ENCODE data around the gene CFAP77. TPM values are rescaled to one million over a fixed set of nuclear protein-coding genes. Genes with fewer than 3 reads are reported as not detected.

The CFAP77 gene
- total RNA-seq, 1 donor from 2014 or later = not detected

DNA sequence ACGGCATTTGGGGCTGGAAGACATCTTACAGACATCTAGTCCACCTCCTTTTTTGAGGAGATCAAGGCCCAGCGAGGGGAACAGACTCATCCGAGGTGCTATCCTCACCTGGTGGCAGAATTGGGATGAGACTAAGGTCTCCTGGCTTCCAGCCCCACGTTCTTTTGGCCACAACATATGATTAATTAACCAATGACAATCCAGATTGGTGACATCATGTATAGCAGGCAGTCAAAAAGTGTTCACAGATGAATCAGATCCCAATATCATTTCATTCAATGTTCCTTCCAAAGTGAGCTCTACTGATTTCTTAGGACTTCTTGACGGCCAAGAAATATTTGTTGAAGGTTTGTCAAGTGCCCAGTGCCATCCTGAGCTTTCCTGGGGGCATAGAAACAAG lies 3.9 kb downstream of the CFAP77 start:
- Mint-ChIP-seq H3K36me3 (ENCODE audit: low read depth) (no peaks in the 10 kb centered on the region), H3K27ac (no peak overlapping the region), H3K27me3 (ENCODE audit: insufficient read depth) (peaks cover 72% of the 10 kb centered on the region), H3K9me3 (no peaks in the 10 kb centered on the region), H3K4me3 (no peak overlapping the region), H3K4me1 (ENCODE audit: low read depth) (peaks cover 22% of the 10 kb centered on the region)
- intact Hi-C loops (cut with micrococcal nuclease) = loop anchor here (5.0 kb wide), 1 partner anchor 73 kb away; no protein-coding TSS in a partner anchor
- DNase-seq (ENCODE audit: low spot score) = no peak

- intact Hi-C loops (cut with micrococcal nuclease) = loop anchor here (5.0 kb wide), 1 partner anchor 73 kb away; no protein-coding TSS in a partner anchor
Observed at GRCh38 chr9:132414731-132415130, 4.7 kb downstream of the CFAP77 start.

DNA sequence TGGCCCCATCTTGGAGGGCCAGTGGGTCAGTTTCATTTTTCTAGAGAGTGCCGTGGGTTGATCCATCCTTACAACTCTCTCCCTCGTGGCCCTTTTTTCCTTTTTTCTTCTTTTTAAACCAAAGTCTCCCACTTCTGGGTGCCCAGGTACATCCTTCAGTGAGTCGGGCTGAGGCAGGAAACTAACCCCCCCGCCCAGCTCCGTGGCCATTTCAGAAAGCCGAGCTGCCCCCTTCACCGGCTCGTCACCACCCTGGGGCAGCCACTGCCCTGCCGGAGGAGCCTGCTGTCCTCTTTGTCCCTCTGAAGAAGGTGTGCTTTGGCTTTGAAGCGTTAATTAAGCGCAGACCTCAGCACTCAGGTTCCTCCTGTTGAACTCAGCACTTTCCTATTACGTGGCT lies 5.2 kb downstream of the CFAP77 start:
- H3K27me3 Mint-ChIP-seq (ENCODE audit: insufficient read depth) = peaks cover 72% of the 10 kb centered on the region

More at GRCh38 chr9:132414731-132415130, 4.7 kb downstream of the CFAP77 start:
- no peak overlapping the region for H3K4me3 Mint-ChIP-seq
- H3K9me3 Mint-ChIP-seq = no peaks in the 10 kb centered on the region
- no peak for DNase-seq (ENCODE audit: low spot score)
- peaks cover 71% of the 10 kb centered on the region for H3K27me3 Mint-ChIP-seq (ENCODE audit: insufficient read depth)
- H3K36me3 Mint-ChIP-seq (ENCODE audit: low read depth) = no peaks in the 10 kb centered on the region
- peaks cover 22% of the 10 kb centered on the region for H3K4me1 Mint-ChIP-seq (ENCODE audit: low read depth)
- H3K27ac Mint-ChIP-seq = no peak overlapping the region

DNA sequence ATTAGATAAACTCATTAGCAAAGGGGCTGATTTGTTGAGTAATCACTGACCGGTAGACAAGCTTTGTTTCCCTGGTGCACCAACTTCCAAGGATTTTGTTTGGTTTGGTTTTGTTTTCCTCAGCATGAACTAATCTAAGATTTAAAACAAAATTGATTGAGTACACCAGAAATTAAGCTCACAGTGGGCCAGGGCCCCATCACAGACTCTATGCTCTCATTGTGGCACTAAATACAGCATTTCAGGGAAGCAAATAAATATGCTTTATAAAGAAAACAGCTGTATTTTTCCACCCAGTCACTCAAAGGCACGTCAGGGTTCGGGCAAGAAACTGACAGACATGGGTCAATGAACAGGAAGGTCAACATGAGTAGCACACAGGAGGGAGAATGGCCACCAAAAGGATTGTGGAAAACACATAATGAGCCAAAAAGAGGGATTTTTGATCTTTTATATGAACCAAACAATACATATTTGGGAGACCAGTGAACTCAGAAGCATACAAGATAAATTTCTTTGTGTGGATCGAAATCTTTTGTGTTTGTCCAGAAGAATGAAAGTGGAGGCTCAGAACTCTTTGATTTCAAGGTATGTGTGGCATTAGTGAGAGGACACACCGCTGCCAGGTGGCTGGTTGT lies 8.8 kb downstream of the CFAP77 start:
- Mint-ChIP-seq H3K27me3 (ENCODE audit: insufficient read depth) (peaks cover 50% of the 10 kb centered on the region), H3K27ac (no peak overlapping the region), H3K36me3 (ENCODE audit: low read depth) (no peaks in the 10 kb centered on the region), H3K9me3 (no peaks in the 10 kb centered on the region), H3K4me1 (ENCODE audit: low read depth) (no peaks in the 10 kb centered on the region), H3K4me3 (no peak overlapping the region)
- DNase-seq (ENCODE audit: low spot score) = no peak
- intact Hi-C loops (cut with micrococcal nuclease) = no loop called here

More for the DNA sequence above, 5.2 kb downstream of the CFAP77 start:
- no peaks in the 10 kb centered on the region for H3K36me3 Mint-ChIP-seq (ENCODE audit: low read depth)
- H3K9me3 Mint-ChIP-seq = no peaks in the 10 kb centered on the region
- peaks cover 22% of the 10 kb centered on the region for H3K4me1 Mint-ChIP-seq (ENCODE audit: low read depth)
- H3K4me3 Mint-ChIP-seq = no peak overlapping the region
- no peak for DNase-seq (ENCODE audit: low spot score)
- intact Hi-C loops (cut with micrococcal nuclease) = no loop called here
- no peak overlapping the region for H3K27ac Mint-ChIP-seq

- no peaks in the 10 kb centered on the region for H3K36me3 Mint-ChIP-seq (ENCODE audit: low read depth)
- intact Hi-C loops (cut with micrococcal nuclease) = no loop called here
- H3K4me1 Mint-ChIP-seq (ENCODE audit: low read depth) = no peaks in the 10 kb centered on the region
- peaks cover 51% of the 10 kb centered on the region for H3K27me3 Mint-ChIP-seq (ENCODE audit: insufficient read depth)
- no peak overlapping the region for H3K27ac Mint-ChIP-seq
- no peak for DNase-seq (ENCODE audit: low spot score)
- H3K9me3 Mint-ChIP-seq = no peaks in the 10 kb centered on the region
- no peak overlapping the region for H3K4me3 Mint-ChIP-seq
Observed at GRCh38 chr9:132422574-132422973, 12.6 kb downstream of the CFAP77 start.

DNA sequence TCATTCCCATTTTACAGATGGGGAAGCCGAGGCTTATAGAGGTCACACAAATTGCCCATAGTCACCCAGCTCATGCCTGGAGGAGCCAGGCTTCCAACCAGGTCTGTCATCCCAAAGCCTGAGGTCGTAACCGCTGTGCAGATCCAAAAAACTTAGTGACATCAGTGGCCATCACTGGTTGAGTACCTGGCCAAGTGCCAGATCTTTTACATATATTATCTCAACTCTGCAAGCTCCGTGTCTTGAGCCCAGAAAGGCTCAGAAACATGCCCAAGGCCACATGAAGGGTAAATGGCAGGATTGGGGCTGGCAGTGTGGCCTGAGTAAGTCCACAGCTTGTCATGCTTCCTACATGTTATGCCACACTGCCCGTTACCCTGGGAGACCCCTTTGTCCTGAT lies 13.5 kb downstream of the CFAP77 start:
- Mint-ChIP-seq H3K27me3 (ENCODE audit: insufficient read depth) (peaks cover 49% of the 10 kb centered on the region), H3K9me3 (no peaks in the 10 kb centered on the region), H3K36me3 (ENCODE audit: low read depth) (no peaks in the 10 kb centered on the region), H3K4me3 (no peak overlapping the region), H3K4me1 (ENCODE audit: low read depth) (no peaks in the 10 kb centered on the region), H3K27ac (no peak overlapping the region)
- no peak for DNase-seq (ENCODE audit: low spot score)
- intact Hi-C loops (cut with micrococcal nuclease) = no loop called here

GRCh38 chr9:132424857-132425674 lies 15.1 kb downstream of the CFAP77 start:
- H3K4me3 Mint-ChIP-seq = no peak overlapping the region
- no peaks in the 10 kb centered on the region for H3K4me1 Mint-ChIP-seq (ENCODE audit: low read depth)
- no peaks in the 10 kb centered on the region for H3K36me3 Mint-ChIP-seq (ENCODE audit: low read depth)
- no peak overlapping the region for H3K27ac Mint-ChIP-seq
- no peak for DNase-seq (ENCODE audit: low spot score)
- peaks cover 49% of the 10 kb centered on the region for H3K27me3 Mint-ChIP-seq (ENCODE audit: insufficient read depth)
- H3K9me3 Mint-ChIP-seq = no peaks in the 10 kb centered on the region
- intact Hi-C loops (cut with micrococcal nuclease) = no loop called here

GRCh38 chr9:132425675-132426062 lies 15.7 kb downstream of the CFAP77 start:
- no peak for DNase-seq (ENCODE audit: low spot score)
- Mint-ChIP-seq H3K4me3 (no peak overlapping the region), H3K9me3 (no peaks in the 10 kb centered on the region), H3K27me3 (ENCODE audit: insufficient read depth) (peaks cover 55% of the 10 kb centered on the region), H3K27ac (no peak overlapping the region), H3K36me3 (ENCODE audit: low read depth) (no peaks in the 10 kb centered on the region), H3K4me1 (ENCODE audit: low read depth) (no peaks in the 10 kb centered on the region)
- intact Hi-C loops (cut with micrococcal nuclease) = no loop called here

DNA sequence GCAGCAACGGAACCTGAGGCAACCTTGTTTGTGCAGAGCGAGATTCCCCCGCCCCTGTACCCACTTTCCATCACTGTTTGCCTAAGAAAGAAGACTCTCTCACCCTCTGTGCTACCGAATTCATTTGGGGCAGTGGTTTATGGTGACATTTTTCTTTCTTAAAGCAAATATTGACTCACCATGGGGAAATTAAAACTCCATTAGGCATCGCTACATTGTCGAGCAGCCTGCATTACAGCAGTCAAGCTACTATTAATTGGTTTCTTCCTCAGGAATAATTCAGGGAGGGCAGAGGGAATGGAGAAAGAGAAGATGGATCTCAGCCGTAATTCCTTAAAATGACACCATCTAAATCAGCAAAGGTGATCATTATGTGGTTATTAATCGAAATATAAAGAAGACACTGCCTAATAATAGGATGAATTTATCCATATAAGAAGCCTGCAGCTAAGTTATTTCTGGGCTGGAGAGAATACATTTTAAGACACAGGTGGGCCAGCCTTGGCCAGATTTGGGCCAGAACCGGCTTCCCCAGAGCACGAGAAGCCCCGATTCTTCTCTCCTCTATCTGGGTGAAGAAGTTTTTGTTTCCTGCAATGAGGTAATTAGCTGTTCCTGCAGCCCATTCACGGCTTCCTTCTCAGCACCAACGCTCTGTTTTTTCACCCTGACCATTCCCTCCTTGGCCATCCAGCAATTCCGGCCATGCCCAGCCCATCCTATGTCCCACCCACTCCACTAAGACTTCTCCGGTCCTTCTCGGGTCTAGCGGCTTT lies 16.8 kb downstream of the CFAP77 start:
- intact Hi-C loops (cut with micrococcal nuclease) = no loop called here
- Mint-ChIP-seq H3K36me3 (ENCODE audit: low read depth) (no peaks in the 10 kb centered on the region), H3K9me3 (no peaks in the 10 kb centered on the region), H3K4me1 (ENCODE audit: low read depth) (no peaks in the 10 kb centered on the region), H3K27ac (no peak overlapping the region), H3K27me3 (ENCODE audit: insufficient read depth) (peaks cover 58% of the 10 kb centered on the region), H3K4me3 (no peak overlapping the region)
- no peak for DNase-seq (ENCODE audit: low spot score)

DNA sequence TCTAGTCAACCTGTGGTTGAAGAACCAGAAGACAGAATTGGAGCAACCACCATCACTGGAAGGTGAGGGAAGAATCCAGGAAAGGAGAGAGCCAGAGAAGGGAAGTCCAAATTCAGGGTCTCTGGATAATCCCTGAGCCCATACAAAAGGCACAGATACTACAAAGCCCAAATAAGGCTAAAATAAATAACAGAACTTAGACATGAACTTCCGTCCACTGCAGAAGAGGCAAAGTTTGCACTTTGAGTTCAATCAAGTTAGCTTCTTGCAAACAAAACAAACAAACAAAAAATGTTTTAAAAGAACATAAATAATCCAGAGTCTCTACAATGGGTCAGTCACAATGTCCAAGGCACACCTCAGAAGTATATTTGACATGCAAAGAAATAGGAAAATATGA lies 21.0 kb downstream of the CFAP77 start:
- H3K36me3 Mint-ChIP-seq (ENCODE audit: low read depth) = no peaks in the 10 kb centered on the region
- no peak overlapping the region for H3K27ac Mint-ChIP-seq
- H3K9me3 Mint-ChIP-seq = no peaks in the 10 kb centered on the region

DNA sequence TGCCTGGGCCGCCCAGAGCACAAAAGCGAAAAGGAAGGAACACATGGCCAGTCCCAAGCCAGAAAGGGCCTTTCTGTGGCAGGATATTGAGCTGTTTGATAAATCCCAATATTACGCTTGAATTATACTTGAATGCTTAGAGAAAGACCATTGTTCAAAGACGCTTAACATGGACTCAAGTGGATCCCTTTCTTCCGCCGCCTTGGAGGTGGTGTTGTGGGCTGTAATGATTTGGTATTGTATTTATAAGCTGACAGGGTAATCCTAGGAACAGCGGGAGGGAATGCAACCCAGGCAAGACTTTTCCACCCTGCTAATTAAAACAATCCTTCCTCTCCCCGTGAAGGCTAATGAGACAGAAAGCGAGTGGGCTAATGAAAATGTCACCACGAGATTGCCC lies 24.9 kb downstream of the CFAP77 start:
- Mint-ChIP-seq H3K9me3 (no peaks in the 10 kb centered on the region), H3K27ac (no peak overlapping the region), H3K36me3 (ENCODE audit: low read depth) (no peaks in the 10 kb centered on the region), H3K27me3 (ENCODE audit: insufficient read depth) (peaks cover 23% of the 10 kb centered on the region), H3K4me1 (ENCODE audit: low read depth) (no peaks in the 10 kb centered on the region), H3K4me3 (no peak overlapping the region)
- no peak for DNase-seq (ENCODE audit: low spot score)
- intact Hi-C loops (cut with micrococcal nuclease) = no loop called here

More for the DNA sequence above, 21.0 kb downstream of the CFAP77 start:
- peaks cover 44% of the 10 kb centered on the region for H3K27me3 Mint-ChIP-seq (ENCODE audit: insufficient read depth)
- intact Hi-C loops (cut with micrococcal nuclease) = no loop called here
- H3K4me1 Mint-ChIP-seq (ENCODE audit: low read depth) = no peaks in the 10 kb centered on the region
- H3K4me3 Mint-ChIP-seq = no peak overlapping the region
- DNase-seq (ENCODE audit: low spot score) = no peak

DNA sequence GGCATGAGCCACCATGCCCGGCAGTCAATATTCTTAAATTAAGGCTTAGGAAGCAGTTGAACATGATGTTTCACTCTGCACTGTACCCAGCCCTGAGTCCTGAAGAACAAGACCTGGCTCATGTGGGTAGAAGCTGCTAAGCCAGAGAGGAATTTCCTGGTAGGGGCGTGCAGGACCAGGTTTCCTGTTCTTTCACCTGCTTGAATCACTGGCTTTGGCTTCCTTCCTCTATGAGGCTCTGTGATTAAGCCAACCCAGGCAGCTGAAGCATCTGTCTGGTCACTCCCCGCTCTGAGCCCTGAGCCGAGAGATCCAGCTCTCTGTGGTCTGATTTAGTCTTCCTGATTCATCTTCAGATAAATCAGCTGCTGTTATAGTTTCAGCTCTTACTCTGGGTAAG lies 29.1 kb downstream of the CFAP77 start:
- Mint-ChIP-seq H3K4me3 (no peak overlapping the region), H3K27ac (no peak overlapping the region), H3K9me3 (no peaks in the 10 kb centered on the region), H3K27me3 (ENCODE audit: insufficient read depth) (peaks cover 23% of the 10 kb centered on the region), H3K4me1 (ENCODE audit: low read depth) (no peaks in the 10 kb centered on the region), H3K36me3 (ENCODE audit: low read depth) (no peaks in the 10 kb centered on the region)
- no peak for DNase-seq (ENCODE audit: low spot score)
- intact Hi-C loops (cut with micrococcal nuclease) = no loop called here

- Mint-ChIP-seq H3K27me3 (ENCODE audit: insufficient read depth) (peaks cover 19% of the 10 kb centered on the region), H3K4me3 (no peak overlapping the region), H3K4me1 (ENCODE audit: low read depth) (no peaks in the 10 kb centered on the region), H3K36me3 (ENCODE audit: low read depth) (no peaks in the 10 kb centered on the region), H3K27ac (no peak overlapping the region), H3K9me3 (no peaks in the 10 kb centered on the region)
- DNase-seq (ENCODE audit: low spot score) = no peak
- intact Hi-C loops (cut with micrococcal nuclease) = no loop called here
Observed at GRCh38 chr9:132440735-132441134, 30.7 kb downstream of the CFAP77 start.
